Renal cortical epithelial cell (primary cell): ENCODE measurements around the gene P2RX6. TPM values are rescaled to one million over a fixed set of nuclear protein-coding genes. Genes with fewer than 3 reads are reported as not detected.
"Not testable (repeated sequence)": the region's sequence is repeated elsewhere in the genome, so short reads cannot be mapped to it uniquely, and the experiment has no call there.

Experiments used
- DNase-seq: peaks from one replicate; pipeline ENCODE4 v3.0.0-alpha.2; 2011; ENCODE audit warnings: low read depth
- total RNA-seq: library from RNA; depleted of rRNA; stranded (reverse); fragments of >200 nt; gene quantifications from 2 replicates; pipeline ENCODE4 v1.2.3, GENCODE V29; 2014

The P2RX6 gene
- total RNA-seq, 1 donor from 2014 or later: 1.1 TPM

GRCh38 chr22:21052715-21053459, 37.9 kb downstream of the P2RX6 start:
- no peak for DNase-seq

DNA sequence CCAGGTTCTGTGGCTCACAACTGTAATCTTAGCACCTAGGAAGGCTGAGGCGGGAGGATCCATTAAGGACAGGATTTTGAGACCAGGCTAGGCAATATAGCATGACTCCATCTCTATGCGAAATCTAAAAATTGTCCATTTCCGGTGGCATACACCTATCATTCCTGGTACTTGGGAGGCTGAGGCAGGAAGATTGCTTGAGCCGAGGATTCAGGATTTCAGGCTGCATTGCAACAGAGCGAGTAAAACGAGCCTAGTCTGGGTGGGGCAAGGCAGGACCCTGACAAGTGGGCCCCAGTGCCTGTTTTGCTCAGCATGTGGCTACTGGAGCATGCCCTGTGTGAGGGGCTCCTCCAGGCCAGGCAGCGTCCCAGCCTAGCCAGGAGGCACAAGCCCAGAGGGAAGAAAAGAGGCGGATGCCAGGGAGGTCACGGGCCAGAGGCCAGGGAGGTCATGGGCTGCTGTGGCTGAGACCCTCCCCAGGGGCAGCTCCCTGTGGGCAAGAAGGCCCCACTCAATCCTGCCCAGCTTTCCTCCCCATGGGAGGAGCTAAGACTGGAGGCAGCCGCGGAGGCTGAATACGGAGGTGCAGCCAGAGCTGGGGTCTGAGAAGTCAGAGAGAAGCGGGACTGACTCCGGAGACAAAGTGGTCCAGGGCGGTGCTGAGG, 39.2 kb downstream of the P2RX6 start:
- DNase-seq: no peak

- no peak for DNase-seq
Observed at GRCh38 chr22:21054714-21055563, 40.0 kb downstream of the P2RX6 start.

DNA sequence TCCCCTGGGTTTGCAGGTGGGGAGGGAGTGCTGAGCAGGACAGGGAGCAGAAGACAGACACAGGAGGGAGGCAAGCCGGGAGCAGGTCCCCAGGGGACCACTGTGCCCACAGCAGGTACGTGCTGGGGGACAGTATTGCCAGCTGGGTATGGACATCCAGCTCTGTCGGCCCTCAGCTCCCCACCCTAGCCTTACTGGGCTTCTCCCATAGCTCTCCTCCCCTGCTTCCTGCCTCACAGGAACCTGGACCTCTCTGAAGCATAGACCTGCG, 40.5 kb downstream of the P2RX6 start:
- no peak for DNase-seq

GRCh38 chr22:21055880-21056319, 40.9 kb downstream of the P2RX6 start:
- no peak for DNase-seq

GRCh38 chr22:21060363-21060762, 45.4 kb downstream of the P2RX6 start:
- not testable (repeated sequence) for DNase-seq

DNA sequence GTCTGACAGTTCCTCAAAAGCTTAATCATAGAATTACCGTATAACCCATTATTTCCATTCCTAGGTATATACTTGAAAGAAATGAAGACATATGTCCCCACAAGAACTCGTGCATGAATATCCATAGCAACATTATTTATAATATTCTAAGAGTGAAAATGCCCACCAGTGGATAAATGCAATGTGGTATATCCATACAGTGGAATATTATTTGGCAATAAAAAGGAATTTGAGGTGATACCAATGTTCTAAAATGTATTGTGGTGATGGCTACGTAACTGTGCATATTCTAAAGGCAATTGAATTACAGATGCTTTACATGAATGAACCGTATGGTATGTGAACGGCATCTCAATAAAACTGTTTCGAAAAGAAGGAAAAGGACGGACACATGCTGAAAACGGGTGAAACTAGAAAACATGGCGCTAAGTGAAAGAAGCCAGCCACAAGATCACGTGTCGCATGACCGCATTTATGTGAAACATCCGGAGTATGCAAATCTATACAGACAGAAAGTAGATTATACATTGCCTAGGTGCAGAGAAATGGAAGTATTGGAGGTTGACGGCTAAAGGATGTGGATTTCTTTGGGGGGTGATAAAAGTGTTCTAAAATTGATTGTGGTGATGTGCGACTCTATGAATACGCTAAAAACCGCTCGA, 46.8 kb downstream of the P2RX6 start:
- DNase-seq: not testable (repeated sequence)

GRCh38 chr22:21064425-21064824, 49.5 kb downstream of the P2RX6 start:
- not testable (repeated sequence) for DNase-seq

- no peak for DNase-seq
Observed at GRCh38 chr22:21064917-21065864, 50.2 kb downstream of the P2RX6 start.

- DNase-seq: no peak
Observed at GRCh38 chr22:21067075-21067900, 52.3 kb downstream of the P2RX6 start.

DNA sequence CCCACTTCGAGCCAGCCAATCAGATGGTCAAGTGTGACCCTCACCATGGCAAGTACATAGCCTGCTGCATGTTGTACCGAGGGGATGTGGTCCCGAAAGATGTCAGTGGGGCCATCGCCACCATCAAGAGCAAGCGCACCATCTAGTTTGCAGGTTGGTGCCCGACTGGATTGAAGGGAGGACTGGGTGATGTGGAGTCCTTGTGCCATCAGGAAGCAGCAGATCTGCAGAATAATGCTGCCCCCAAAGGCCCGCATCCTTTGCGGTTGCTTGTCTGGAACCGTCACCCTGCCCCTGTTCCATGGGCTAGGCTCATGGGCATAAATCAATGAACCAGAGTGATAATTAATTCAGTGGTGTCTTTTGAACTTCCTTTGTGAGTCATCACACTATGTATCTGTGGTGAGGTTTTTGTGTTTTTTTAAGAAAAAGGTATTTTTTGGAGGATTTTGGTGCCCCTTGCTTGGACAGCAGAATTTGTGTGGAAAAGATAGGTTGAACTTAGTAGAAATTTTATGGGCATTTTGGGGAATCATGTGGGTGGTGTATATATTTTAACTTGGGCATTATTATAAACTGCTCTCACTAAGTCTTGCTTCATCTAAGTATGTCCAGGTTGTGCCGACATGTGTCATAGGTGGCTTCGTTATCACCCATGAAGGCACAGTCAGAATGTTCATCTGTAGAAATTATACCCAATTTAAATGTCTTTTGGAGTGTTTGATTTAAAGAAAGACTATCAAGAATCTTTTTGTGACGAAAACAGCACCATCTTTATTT, 53.1 kb downstream of the P2RX6 start:
- DNase-seq: no peak

DNA sequence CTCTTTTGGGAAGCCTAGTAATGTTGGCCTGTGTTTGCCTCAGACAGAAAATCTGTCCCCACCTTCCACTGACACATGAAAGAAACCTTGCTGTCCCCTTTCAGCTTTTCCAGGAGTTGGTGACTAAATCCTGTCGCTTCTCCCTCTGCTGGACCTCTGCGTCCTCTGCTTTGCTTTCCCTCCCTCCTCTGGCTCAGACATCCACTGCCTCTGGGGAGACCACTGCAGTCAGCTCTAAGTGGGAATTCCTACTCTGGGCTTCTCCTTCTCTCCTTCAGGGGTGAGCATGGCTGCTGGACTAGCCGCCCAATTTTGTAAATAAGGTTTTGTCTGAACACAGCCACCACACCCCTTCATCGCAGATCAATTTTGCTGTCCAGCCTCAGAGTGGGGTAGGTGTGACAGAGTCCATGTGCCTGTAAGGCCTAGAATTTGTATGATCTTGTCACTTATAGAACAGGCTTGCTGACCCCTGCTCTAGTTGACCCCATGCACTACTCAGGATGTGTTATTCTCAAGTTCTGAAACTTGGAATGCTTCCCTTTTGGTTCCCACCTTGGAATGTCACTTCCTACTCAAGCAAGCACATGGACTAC, 53.8 kb downstream of the P2RX6 start:
- no peak for DNase-seq

DNA sequence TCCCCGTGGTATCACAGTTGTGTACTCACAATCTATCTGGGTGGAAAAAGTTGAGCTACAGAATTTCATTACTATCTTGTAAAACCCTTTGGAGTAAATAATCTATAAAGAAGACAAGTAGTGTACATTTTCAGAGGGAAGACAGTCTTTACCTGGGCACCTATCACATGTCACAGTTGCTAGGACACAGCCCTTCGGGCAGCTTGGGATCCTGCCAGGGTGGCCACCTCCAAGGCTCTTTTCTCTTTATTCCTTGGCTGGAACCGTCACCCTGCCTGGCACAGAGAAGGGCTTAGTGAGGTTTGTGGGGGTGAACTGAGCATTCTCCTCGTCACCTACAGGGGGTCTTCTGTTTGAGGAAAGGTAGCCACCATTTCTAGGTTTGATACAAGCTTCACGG, 54.4 kb downstream of the P2RX6 start:
- no peak for DNase-seq

DNA sequence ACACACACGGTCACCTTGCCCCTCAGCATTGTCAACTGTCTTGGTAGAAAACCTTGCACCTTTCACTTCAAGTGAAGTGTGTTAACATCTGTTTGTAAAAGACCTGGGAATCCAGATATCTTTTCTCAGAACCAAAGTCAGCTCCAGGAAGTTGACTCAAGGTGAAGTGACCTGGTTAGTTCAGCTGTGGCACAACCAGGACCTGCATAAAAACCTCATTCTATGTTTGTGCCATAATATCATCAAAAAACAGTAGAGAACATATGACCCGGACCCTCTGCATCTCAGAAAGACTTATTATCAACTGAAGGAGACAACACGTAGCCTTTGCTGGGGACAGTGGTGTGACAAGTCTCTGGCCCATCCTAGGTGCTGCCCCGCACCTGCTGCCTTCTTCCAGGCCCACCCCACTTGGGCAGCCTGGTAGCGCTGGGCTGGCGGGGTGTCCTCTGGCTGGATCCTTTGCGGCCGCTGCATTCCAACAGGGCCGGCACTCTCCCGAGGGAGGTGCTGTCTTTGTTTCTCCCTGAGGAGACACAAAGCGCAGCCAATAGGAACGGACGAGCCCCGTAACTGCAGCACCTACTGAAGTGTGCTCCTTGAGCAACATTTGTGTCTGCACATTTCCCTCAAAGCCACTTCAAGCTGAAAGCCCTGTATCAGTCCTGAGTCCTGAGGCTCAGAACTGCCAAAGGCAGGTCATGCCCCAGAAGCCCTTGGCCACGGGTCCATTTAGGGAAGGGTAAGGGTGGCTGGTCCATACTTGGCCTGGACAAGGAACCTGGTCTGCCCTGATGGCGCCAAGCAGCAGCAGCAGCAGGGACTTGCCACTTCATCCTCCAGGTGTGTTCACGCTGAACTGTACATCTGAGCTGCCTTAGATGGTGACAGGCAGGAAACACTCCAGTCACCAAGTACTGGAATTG, 56.0 kb downstream of the P2RX6 start:
- DNase-seq: no peak

- not testable (repeated sequence) for DNase-seq
Observed at GRCh38 chr22:21071796-21072195, 56.8 kb downstream of the P2RX6 start.

GRCh38 chr22:21073023-21073422, 58.1 kb downstream of the P2RX6 start:
- no peak for DNase-seq

GRCh38 chr22:21073482-21073881, 58.5 kb downstream of the P2RX6 start:
- DNase-seq: no peak
